ENCODE measurements around the gene WDTC1. TPM values are rescaled to one million over a fixed set of nuclear protein-coding genes. Genes with fewer than 3 reads are reported as not detected.

WDTC1 gene
- total and polyA plus RNA-seq, 4 donors = 4.6 to 25.0 (median 19.6) TPM

- H3K4me3 ChIP-seq (ENCODE audit: low read depth in 1 of 3, low read length in 3 of 3) = no peak overlapping the region
- no peak overlapping the region for H3K9ac ChIP-seq (ENCODE audit: low read depth in 1 of 2, low read length in 2 of 2)
- 94% methylated on average over 15 of the region's 15 CpGs for WGBS
- no peak for DNase-seq (ENCODE audit: low spot score)
- peaks cover 0 to 8% (median 0%) of the 10 kb centered on the region in 4 donors for H3K4me1 ChIP-seq (ENCODE audit: control insufficient read depth in 4 of 4, insufficient read depth in 4 of 4, low read length in 3 of 4)
- H3K27ac ChIP-seq (ENCODE audit: low read depth in 1 of 2, low read length in 2 of 2) = no peak overlapping the region
- peaks cover 6 to 48% (median 17%) of the 10 kb centered on the region in 4 donors for H3K36me3 ChIP-seq (ENCODE audit: control insufficient read depth in 4 of 4, insufficient read depth in 3 of 4, low read depth in 1 of 4, low read length in 3 of 4)
- H3K27me3 ChIP-seq (ENCODE audit: control insufficient read depth in 4 of 4, insufficient read depth in 4 of 4, low read length in 3 of 4) = no peaks in the 10 kb centered on the region
- H3K9me3 ChIP-seq (ENCODE audit: control insufficient read depth in 4 of 4, low read length in 3 of 4) = no peaks in the 10 kb centered on the region
- TF ChIP-seq CTCF (IDR thresholded peaks at IDR 0.05; ENCODE audit: low read depth, low read length, missing input control) = no peak
- TF ChIP-seq EGR1 (IDR thresholded peaks at IDR 0.05; ENCODE audit: low read depth in 2 of 2) = no peak
- no peak for TF ChIP-seq REST (IDR thresholded peaks at IDR 0.05)
- TF ChIP-seq GABPA (IDR thresholded peaks at IDR 0.05 in 1 of 2, conservative IDR thresholded peaks at IDR 0.05 in 1 of 2) = no peak
- no peak for TF ChIP-seq HNF4A (conservative IDR thresholded peaks at IDR 0.05)
These were observed 69.1 kb downstream of the WDTC1 start for GRCh38 chr1:27303509-27303908.

GRCh38 chr1:27306071-27306470, 71.6 kb downstream of the WDTC1 start:
- H3K27me3 ChIP-seq (ENCODE audit: control insufficient read depth in 4 of 4, insufficient read depth in 4 of 4, low read length in 3 of 4) = no peaks in the 10 kb centered on the region
- 94% methylated on average over 11 of the region's 11 CpGs for WGBS
- H3K9me3 ChIP-seq (ENCODE audit: control insufficient read depth in 4 of 4, low read length in 3 of 4) = no peaks in the 10 kb centered on the region
- TF ChIP-seq GABPA (IDR thresholded peaks at IDR 0.05 in 1 of 2, conservative IDR thresholded peaks at IDR 0.05 in 1 of 2) (no peak), RXRA (IDR thresholded peaks at IDR 0.05) (no peak), EGR1 (IDR thresholded peaks at IDR 0.05; ENCODE audit: low read depth in 2 of 2) (no peak), NR2F2 (IDR thresholded peaks at IDR 0.05) (no peak), RAD21 (IDR thresholded peaks at IDR 0.05) (no peak), MAX (IDR thresholded peaks at IDR 0.05) (no peak), ATF3 (IDR thresholded peaks at IDR 0.05) (no peak), HNF4A (conservative IDR thresholded peaks at IDR 0.05) (no peak), ZBTB33 (IDR thresholded peaks at IDR 0.05) (no peak), YY1 (IDR thresholded peaks at IDR 0.05) (no peak), TAF1 (conservative IDR thresholded peaks at IDR 0.05) (no peak), JUND (IDR thresholded peaks at IDR 0.05) (no peak), CTCF (IDR thresholded peaks at IDR 0.05; ENCODE audit: low read depth, low read length, missing input control) (no peak), FOXA2 (IDR thresholded peaks at IDR 0.05) (no peak), FOXA1 (IDR thresholded peaks at IDR 0.05) (no peak), SP1 (IDR thresholded peaks at IDR 0.05) (no peak), REST (IDR thresholded peaks at IDR 0.05) (no peak), HNF4G (IDR thresholded peaks at IDR 0.05) (no peak)
- DNase-seq (ENCODE audit: low spot score) = no peak
- no peak overlapping the region for H3K27ac ChIP-seq (ENCODE audit: low read depth in 1 of 2, low read length in 2 of 2)
- peaks cover 2 to 36% (median 12%) of the 10 kb centered on the region in 4 donors for H3K36me3 ChIP-seq (ENCODE audit: control insufficient read depth in 4 of 4, insufficient read depth in 3 of 4, low read depth in 1 of 4, low read length in 3 of 4)
- H3K4me3 ChIP-seq (ENCODE audit: low read depth in 1 of 3, low read length in 3 of 3) = no peak overlapping the region
- H3K9ac ChIP-seq (ENCODE audit: low read depth in 1 of 2, low read length in 2 of 2) = no peak overlapping the region
- H3K4me1 ChIP-seq (ENCODE audit: control insufficient read depth in 4 of 4, insufficient read depth in 4 of 4, low read length in 3 of 4) = no peaks in the 10 kb centered on the region
